ENCODE data around the gene RHOJ. TPM values are rescaled to one million over a fixed set of nuclear protein-coding genes. Genes with fewer than 3 reads are reported as not detected.

The RHOJ gene
- total and polyA plus RNA-seq, 12 donors, result 1.8 to 14.9 (median 5.6) TPM

DNA sequence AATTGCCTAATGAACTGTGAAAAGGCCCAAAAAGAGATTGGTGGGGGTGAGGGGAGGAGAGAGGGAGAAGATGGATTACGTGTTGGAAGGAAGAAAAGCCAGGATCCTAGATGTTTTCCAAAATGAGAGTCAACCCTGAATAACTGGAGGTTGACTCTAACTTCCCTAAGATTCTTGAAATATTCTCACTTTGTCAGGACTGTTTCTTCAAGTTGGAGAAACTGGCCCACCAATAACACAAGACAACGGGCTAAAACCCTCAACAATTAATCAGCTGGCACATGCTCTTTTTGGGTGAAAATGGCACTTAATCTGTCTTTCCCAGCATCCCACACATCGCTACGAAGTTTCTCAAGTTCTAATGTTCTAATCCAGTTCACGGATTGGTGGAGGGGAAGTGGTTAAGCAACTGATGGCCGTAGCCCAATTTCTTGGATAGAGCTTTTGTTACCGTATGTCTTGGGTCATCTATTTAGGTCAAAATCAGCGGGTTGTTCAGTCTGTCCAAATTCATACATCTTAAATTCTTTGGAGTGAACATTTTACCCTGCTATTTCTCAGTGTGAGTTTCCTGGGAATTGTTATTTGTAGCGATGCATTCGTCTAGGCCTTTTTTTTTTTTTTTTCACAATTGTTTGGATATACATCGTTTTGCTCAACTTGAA is 65.5 kb downstream of the RHOJ start:
- no peak for DNase-seq
- TF ChIP-seq POLR2A (IDR thresholded peaks at IDR 0.05) (no peak), CTCF (IDR thresholded peaks at IDR 0.05) (no peak)
- Histone ChIP-seq H3K4me1 (replicated peaks in 1 of 2) (no peaks in the 10 kb centered on the region), H3K27me3 (no peaks in the 10 kb centered on the region), H3K9me3 (replicated peaks in 1 of 3) (no peaks in the 10 kb centered on the region), H3K36me3 (replicated peaks in 1 of 2) (no peaks in the 10 kb centered on the region), H3K4me3 (no peak overlapping the region), H3K27ac (no peak overlapping the region)
- intact Hi-C loops (cut with DNase I), result loop anchor here in 1 of 2 donors (10.0 kb wide), 1 partner anchor 95 kb away; no protein-coding TSS in a partner anchor
- WGBS, 4 donors, result 76 to 88% (median 81%) methylated on average over 11 of the region's 11 CpGs

- no peaks in the 10 kb centered on the region for H3K36me3 ChIP-seq (replicated peaks in 1 of 2)
- DNase-seq, result no peak
- no peak overlapping the region for H3K27ac ChIP-seq
- no peak for TF ChIP-seq CTCF (IDR thresholded peaks at IDR 0.05)
- no peak for TF ChIP-seq POLR2A (IDR thresholded peaks at IDR 0.05)
- no peaks in the 10 kb centered on the region for H3K9me3 ChIP-seq (replicated peaks in 1 of 3)
- WGBS, 4 donors, result 71 to 88% (median 75%) methylated on average over 2 to 3 of the region's 3 CpGs
- no peaks in the 10 kb centered on the region for H3K4me1 ChIP-seq (replicated peaks in 1 of 2)
- no peak overlapping the region for H3K4me3 ChIP-seq
- H3K27me3 ChIP-seq, result no peaks in the 10 kb centered on the region
- intact Hi-C loops (cut with DNase I), result loop anchor here in 1 of 2 donors (10.0 kb wide), 1 partner anchor 98 kb away; no protein-coding TSS in a partner anchor
These were observed 68.9 kb downstream of the RHOJ start for GRCh38 chr14:63273129-63273528.

DNA sequence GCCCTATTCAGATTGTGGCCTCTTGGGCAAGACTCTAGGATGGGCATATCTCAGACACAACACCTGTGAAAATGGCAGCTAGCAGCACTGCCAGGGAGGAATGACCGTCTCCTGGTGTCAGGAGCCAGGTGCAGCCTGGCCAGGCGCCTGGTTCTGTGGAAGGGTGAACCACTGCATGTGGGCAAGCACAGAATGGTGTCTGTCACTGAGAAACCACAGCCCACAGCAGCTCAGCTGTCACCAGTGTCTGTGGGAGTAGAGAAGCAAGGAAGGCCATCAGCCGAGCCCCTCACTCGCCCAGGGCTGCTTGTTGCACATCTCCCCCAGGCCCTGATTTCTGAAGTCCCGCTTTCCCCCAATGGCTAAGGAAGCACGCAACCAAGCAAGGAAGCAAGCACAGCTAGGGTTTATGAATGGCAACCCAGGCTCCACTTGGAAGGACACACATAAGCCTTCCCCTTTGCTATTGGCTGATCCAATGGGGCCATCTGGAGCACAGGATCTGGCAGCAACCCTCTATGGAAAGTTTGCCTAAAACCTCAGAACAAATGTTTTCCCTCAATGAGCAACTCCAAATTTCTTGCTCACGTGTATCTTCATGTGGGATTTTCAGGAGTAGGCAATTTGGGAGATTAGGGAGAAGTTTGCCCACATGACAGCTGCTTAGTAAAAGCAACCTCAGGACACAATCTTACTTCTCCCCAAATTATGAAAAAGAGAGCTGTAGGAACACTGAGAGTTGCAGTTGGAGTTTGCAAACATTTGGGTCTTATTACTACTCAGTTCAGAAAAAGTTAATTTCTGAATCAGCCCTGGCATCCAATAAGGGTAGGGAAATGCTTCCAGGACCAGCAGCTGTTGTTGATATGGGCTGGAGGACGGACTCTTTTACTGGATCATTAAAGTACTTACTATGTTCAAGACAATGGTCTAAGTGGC is 69.7 kb downstream of the RHOJ start:
- no peaks in the 10 kb centered on the region for H3K9me3 ChIP-seq (replicated peaks in 1 of 3)
- H3K27ac ChIP-seq, result no peak overlapping the region
- intact Hi-C loops (cut with DNase I), result loop anchor here in 1 of 2 donors (10.0 kb wide), 1 partner anchor 99 kb away; no protein-coding TSS in a partner anchor
- no peaks in the 10 kb centered on the region for H3K36me3 ChIP-seq (replicated peaks in 1 of 2)
- no peaks in the 10 kb centered on the region for H3K4me1 ChIP-seq (replicated peaks in 1 of 2)
- WGBS, 4 donors, result 65 to 87% (median 83%) methylated on average over 8 of the region's 8 CpGs
- no peak overlapping the region for H3K4me3 ChIP-seq
- no peak for DNase-seq
- TF ChIP-seq POLR2A (IDR thresholded peaks at IDR 0.05) (no peak), CTCF (IDR thresholded peaks at IDR 0.05) (no peak)
- no peaks in the 10 kb centered on the region for H3K27me3 ChIP-seq

- no peak for DNase-seq
- 77 to 88% (median 83%) methylated on average over 3 of the region's 3 CpGs for WGBS, 4 donors
- no peak overlapping the region for H3K27ac ChIP-seq
- H3K4me3 ChIP-seq, result no peak overlapping the region
- H3K36me3 ChIP-seq (replicated peaks in 1 of 2), result no peaks in the 10 kb centered on the region
- no peaks in the 10 kb centered on the region for H3K4me1 ChIP-seq (replicated peaks in 1 of 2)
- intact Hi-C loops (cut with DNase I), result loop anchor here (5.0 to 10.0 kb wide), 2 partner anchors 101 to 1113 kb away; no protein-coding TSS in a partner anchor
- H3K27me3 ChIP-seq, result no peaks in the 10 kb centered on the region
- TF ChIP-seq POLR2A (IDR thresholded peaks at IDR 0.05), result no peak
- no peak for TF ChIP-seq CTCF (IDR thresholded peaks at IDR 0.05)
- H3K9me3 ChIP-seq (replicated peaks in 1 of 3), result no peaks in the 10 kb centered on the region
These were observed 71.4 kb downstream of the RHOJ start for GRCh38 chr14:63275611-63276010.
